H1 (cell line): ENCODE data around the gene CREB3. TPM values are rescaled to one million over a fixed set of nuclear protein-coding genes. Genes with fewer than 3 reads are reported as not detected.

Experiments used
- CTCF ChIA-PET: fragments of 300-600 bp; sonication (Branson Sonifier 250); formaldehyde crosslinking; loops from one replicate; lab custom pipeline; 2021; ENCODE audit not compliant: partially characterized antibody; lab: Charles Lee
- POLR2A ChIA-PET: fragments of 300-600 bp; sonication (Branson Sonifier 250); formaldehyde crosslinking; loops from one replicate; lab custom pipeline; 2021; ENCODE audit warnings: inconsistent platforms; ENCODE audit not compliant: partially characterized antibody; lab: Charles Lee
- DNase-seq, 2 experiments: peaks; one replicate each; pipeline versions ENCODE4 v3.0.0 to v3.0.0-alpha.2; 2010 to 2022; ENCODE audit warnings: low spot score in 2 of 2, low read depth in 1 of 2, mixed read lengths in 1 of 2
- FAIRE-seq: peaks from 2 replicates; lab custom pipeline; 2011; peaks lifted over from hg19 to GRCh38; lab: Jason Lieb, UNC
- H2AFZ ChIP-seq: 2 replicates; pipeline ENCODE4 v1.8.1; 2012; ENCODE audit warnings: low read length, inconsistent platforms
- H2AK5ac ChIP-seq: 2 replicates; pipeline ENCODE4 v1.6.1; 2013; ENCODE audit warnings: low read depth, low read length
- H2BK120ac ChIP-seq: replicated peaks from 2 replicates; pipeline ENCODE3; 2013; ENCODE audit warnings: low read depth, low read length, inconsistent platforms
- H2BK12ac ChIP-seq: 2 replicates; pipeline ENCODE4 v1.6.1; 2013; ENCODE audit warnings: low read depth, low read length
- H2BK15ac ChIP-seq: 2 replicates; pipeline ENCODE4 v1.6.1; 2013; ENCODE audit warnings: low read length
- H2BK20ac ChIP-seq: 2 replicates; pipeline ENCODE4 v1.6.1; 2013; ENCODE audit warnings: low read length
- H2BK5ac ChIP-seq: 2 replicates; pipeline ENCODE4 v1.6.1; 2013; ENCODE audit warnings: low read depth, low read length
- H3K14ac ChIP-seq: 2 replicates; pipeline ENCODE4 v1.6.1; 2013; ENCODE audit warnings: inconsistent platforms; ENCODE audit not compliant: insufficient read length
- H3K18ac ChIP-seq: 2 replicates; pipeline ENCODE4 v1.6.1; 2013; ENCODE audit warnings: low read length; ENCODE audit errors: extremely low read depth
- H3K23ac ChIP-seq: 2 replicates; pipeline ENCODE4 v1.6.1; 2013; ENCODE audit warnings: inconsistent platforms; ENCODE audit not compliant: insufficient read length
- H3K23me2 ChIP-seq: 2 replicates; pipeline ENCODE4 v1.6.1; 2013; ENCODE audit warnings: low read depth, low read length
- H3K27ac ChIP-seq: 2 replicates; pipeline ENCODE4 v1.6.1; 2011; ENCODE audit warnings: low read depth, low read length, inconsistent platforms
- H3K27me3 ChIP-seq, 4 experiments: replicated peaks in 1 of 4; 1 replicate in 1 of 4; 2 replicates in 3 of 4; pipeline versions ENCODE4 v1.6.1 to v1.8.1; 2011 to 2013; ENCODE audit warnings: low read length in 3 of 4, mild to moderate bottlenecking in 3 of 4, inconsistent platforms in 2 of 4, mixed read lengths in 2 of 4, moderate library complexity in 1 of 4; ENCODE audit not compliant: control insufficient read depth in 3 of 4, insufficient read depth in 3 of 4; ENCODE audit errors: extremely low read depth in 1 of 4
- H3K36me3 ChIP-seq, 4 experiments: 2 replicates each; pipeline versions ENCODE4 v1.6.1 to v1.8.1; 2011 to 2013; ENCODE audit warnings: mild to moderate bottlenecking in 4 of 4, low read length in 3 of 4, moderate library complexity in 2 of 4, control low read depth in 1 of 4, inconsistent platforms in 1 of 4; ENCODE audit not compliant: insufficient read depth in 4 of 4, control insufficient read depth in 2 of 4
- H3K4ac ChIP-seq: replicated peaks from 2 replicates; pipeline ENCODE3; 2013; ENCODE audit warnings: low read length, low read depth, mixed read lengths, inconsistent platforms; ENCODE audit not compliant: insufficient read length
- H3K4me1 ChIP-seq, 4 experiments: replicated peaks in 1 of 4; 1 replicate in 1 of 4; 2 replicates in 3 of 4; pipeline versions ENCODE4 v1.6.1 to v1.8.1; 2011 to 2013; ENCODE audit warnings: low read length in 3 of 4, inconsistent platforms in 2 of 4, mixed read lengths in 1 of 4; ENCODE audit not compliant: insufficient read depth in 4 of 4, control insufficient read depth in 3 of 4
- H3K4me2 ChIP-seq, 2 experiments: 2 replicates each; pipeline versions ENCODE4 v1.6.1 to v1.8.1; 2011 to 2013; ENCODE audit warnings: low read depth in 2 of 2, low read length in 2 of 2, control low read depth in 1 of 2, inconsistent platforms in 1 of 2, mild to moderate bottlenecking in 1 of 2; ENCODE audit not compliant: insufficient read depth in 1 of 2
- H3K4me3 ChIP-seq, 4 experiments: fragments of 200-600, 300-600 bp in 1 of 4; sonication (generic), shearing (Covaris generic), sonication (Bioruptor Twin) in 1 of 4; 2 replicates each; pipeline versions ENCODE4 v1.5.1 to v1.8.1; 2011 to 2016; ENCODE audit warnings: low read length in 4 of 4, low read depth in 3 of 4, control low read depth in 2 of 4, inconsistent platforms in 2 of 4, mild to moderate bottlenecking in 2 of 4, mixed read lengths in 1 of 4, moderate library complexity in 1 of 4; ENCODE audit not compliant: insufficient read depth in 2 of 4; ENCODE audit errors: extremely low read depth in 1 of 4
- H3K56ac ChIP-seq: replicated peaks from 2 replicates; pipeline ENCODE3; 2013; ENCODE audit warnings: low read depth, mild to moderate bottlenecking, mixed read lengths, low read length, inconsistent platforms; ENCODE audit not compliant: insufficient read length
- H3K79me1 ChIP-seq: 2 replicates; pipeline ENCODE4 v1.6.1; 2013; ENCODE audit warnings: low read depth, low read length, control low read depth
- H3K79me2 ChIP-seq, 2 experiments: 2 replicates each; pipeline versions ENCODE4 v1.6.1 to v1.8.1; 2012 to 2013; ENCODE audit warnings: low read length in 2 of 2, mild to moderate bottlenecking in 2 of 2, inconsistent platforms in 1 of 2; ENCODE audit not compliant: insufficient read depth in 2 of 2, control insufficient read depth in 1 of 2
- H3K9ac ChIP-seq, 4 experiments: replicated peaks in 1 of 4; 1 replicate in 1 of 4; 2 replicates in 3 of 4; pipeline versions ENCODE4 v1.6.1 to v1.8.1; 2011 to 2013; ENCODE audit warnings: low read depth in 3 of 4, low read length in 3 of 4, control low read depth in 2 of 4, mild to moderate bottlenecking in 2 of 4, moderate library complexity in 2 of 4, inconsistent platforms in 1 of 4; ENCODE audit errors: extremely low read depth in 1 of 4
- H3K9me3 ChIP-seq, 2 experiments: 2 replicates each; pipeline versions ENCODE4 v1.6.1 to v1.8.1; 2012 to 2013; ENCODE audit warnings: mild to moderate bottlenecking in 2 of 2, moderate library complexity in 2 of 2, control low read depth in 1 of 2, inconsistent platforms in 1 of 2, low read depth in 1 of 2, low read length in 1 of 2, mixed read lengths in 1 of 2; ENCODE audit not compliant: insufficient read depth in 2 of 2
- H4K20me1 ChIP-seq, 2 experiments: replicated peaks in 1 of 2; 2 replicates each; pipeline versions ENCODE3 to v1.8.1; 2011 to 2013; ENCODE audit warnings: inconsistent platforms in 2 of 2, low read length in 2 of 2, mild to moderate bottlenecking in 1 of 2; ENCODE audit not compliant: insufficient read depth in 2 of 2, control insufficient read depth in 1 of 2
- H4K5ac ChIP-seq: 2 replicates; pipeline ENCODE4 v1.6.1; 2013; ENCODE audit warnings: low read length, low read depth, mixed read lengths, inconsistent platforms; ENCODE audit not compliant: insufficient read length
- H4K8ac ChIP-seq: 2 replicates; pipeline ENCODE4 v1.8.0; 2013; ENCODE audit warnings: mild to moderate bottlenecking, moderate library complexity, low read length, inconsistent platforms; ENCODE audit not compliant: insufficient read depth; ENCODE audit errors: extremely low read depth
- H4K91ac ChIP-seq: replicated peaks from 2 replicates; pipeline ENCODE3; 2013; ENCODE audit warnings: low read length, mixed read lengths, inconsistent platforms; ENCODE audit not compliant: insufficient read length
- CBX5 ChIP-seq: fragments of 300-800, 300-1000 bp; sonication (generic); IDR thresholded peaks from 2 replicates; pipeline ENCODE4 v1.7.1; 2016; ENCODE audit warnings: antibody characterized with exemption, low read length, low read depth
- HDAC6 ChIP-seq: IDR thresholded peaks from one replicate; pipeline ENCODE4 v1.7.1; 2012; ENCODE audit warnings: low read depth, mild to moderate bottlenecking, inconsistent platforms, low read length, moderate library complexity
- MAX ChIP-seq: IDR thresholded peaks from 2 replicates; pipeline ENCODE4 v1.6.1; 2012; ENCODE audit warnings: inconsistent platforms
- POLR2AphosphoS5 ChIP-seq: IDR thresholded peaks from 2 replicates; pipeline ENCODE4 v1.6.1; 2011; ENCODE audit warnings: low read depth, low read length
- RAD21 ChIP-seq, 2 experiments: IDR thresholded peaks in 1 of 2; conservative IDR thresholded peaks in 1 of 2; 2 replicates each; pipeline ENCODE4 v1.6.1; 2011; ENCODE audit warnings: low read depth in 2 of 2, low read length in 2 of 2, improper control_type of control experiment in 1 of 2, inconsistent platforms in 1 of 2, mild to moderate bottlenecking in 1 of 2, moderate library complexity in 1 of 2
- RFX5 ChIP-seq: IDR thresholded peaks from 2 replicates; pipeline ENCODE4 v1.6.1; 2011; ENCODE audit warnings: low read depth, low read length, improper control_type of control experiment, borderline replicate concordance
- SIN3A ChIP-seq, 2 experiments: IDR thresholded peaks in 1 of 2; conservative IDR thresholded peaks in 1 of 2; 2 replicates each; pipeline ENCODE4 v1.6.1; 2011 to 2012; ENCODE audit warnings: low read length in 2 of 2, improper control_type of control experiment in 1 of 2, low read depth in 1 of 2, mild to moderate bottlenecking in 1 of 2
- SRF ChIP-seq: IDR thresholded peaks from 2 replicates; pipeline ENCODE4 v1.6.1; 2011; ENCODE audit warnings: mild to moderate bottlenecking, low read depth, low read length, moderate library complexity
- WGBS, 2 experiments: shearing (Covaris generic) in 1 of 2; methylation state at CpG; one replicate each; pipeline versions ENCODE4 v1.1.6 to v1.1.7; 2013 to 2015; ENCODE audit warnings: low lambda C conversion rate in 2 of 2, mixed read lengths in 2 of 2, inconsistent platforms in 1 of 2, low coverage in 1 of 2, missing lambda C conversion rate in 1 of 2; ENCODE audit not compliant: insufficient replicate concordance in 2 of 2, insufficient coverage in 1 of 2, insufficient read length in 1 of 2; ENCODE audit errors: extremely low coverage in 1 of 2, missing lambda C conversion rate in 1 of 2; 5-methylcytosine and 5-hydroxymethylcytosine counted together
- polyA plus RNA-seq, 7 experiments: library from polyadenylated mRNA; depleted of rRNA in 3 of 7; stranded (reverse) in 5 of 7; unstranded in 2 of 7; fragments of >200 nt in 5 of 7; fragments of 200-250 nt in 2 of 7; gene quantifications; 1 replicate in 5 of 7; 2 replicates in 1 of 7; 4 replicates in 1 of 7; pipeline versions ENCODE4 v1.2.1 to v1.2.3, GENCODE V29; 2011 to 2013; ENCODE audit warnings: missing spikeins in 2 of 7, mixed read lengths in 2 of 7
- total RNA-seq: library from RNA; stranded (reverse); fragmentation: NEBNext Ultra II Directional; extraction: Animal tissue kit (Norgen Biotek cat#: 25700); gene quantifications from 2 replicates; pipeline ENCODE4 v1.2.1, GENCODE V29; 2021

Gene CREB3
- total and polyA plus RNA-seq, 2 of the 8 experiments (the other 6 are each of a cell fraction or from before 2014, with no cell fraction given) = 24.4 to 25.7 TPM

DNA sequence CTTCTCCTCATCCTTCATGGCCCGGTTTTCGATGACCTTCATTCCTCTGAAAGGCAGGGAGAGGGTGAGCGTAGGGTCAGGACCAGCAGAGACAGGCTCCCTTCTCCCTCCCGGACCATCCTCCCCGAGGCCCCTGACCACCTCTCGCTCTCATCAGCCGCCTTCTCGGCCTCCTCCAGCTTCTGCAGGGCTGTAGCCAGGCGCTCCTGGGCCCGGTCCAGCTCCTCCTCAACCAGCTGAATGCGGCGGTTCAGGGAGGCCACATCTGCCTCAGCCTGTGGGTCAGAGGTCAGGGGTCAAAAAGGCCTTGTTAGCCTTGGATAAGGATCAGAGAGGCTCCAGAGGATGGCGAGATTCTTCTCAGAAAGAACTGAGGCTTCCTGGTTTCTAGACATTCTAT lies 47.0 kb upstream of the CREB3 start:
- H4K20me1 ChIP-seq = peaks cover 10 to 12% of the 10 kb centered on the region in 2 experiments

More for the DNA sequence above, 47.0 kb upstream of the CREB3 start:
- Histone ChIP-seq H4K5ac (no peak overlapping the region), H2BK120ac (no peak overlapping the region), H2AFZ (no peak overlapping the region), H3K36me3 (peaks cover 14 to 46% (median 33%) of the 10 kb centered on the region in 4 experiments), H2BK12ac (no peak overlapping the region), H2AK5ac (no peak overlapping the region), H3K23me2 (peaks cover 8% of the 10 kb centered on the region; the same call in 1 of the 2 replicates), H2BK15ac (no peak overlapping the region), H3K27ac (no peak overlapping the region), H3K9me3 (no peaks in the 10 kb centered on the region), H2BK5ac (no peak overlapping the region), H3K23ac (no peak overlapping the region), H3K18ac (no peak overlapping the region), H3K4me1 (peaks cover 6 to 20% (median 9%) of the 10 kb centered on the region in 4 experiments; a peak in 6 of 7 replicates), H3K4me2 (no peak overlapping the region), H3K79me1 (peaks cover 2% of the 10 kb centered on the region; the same call in 1 of the 2 replicates), H3K79me2 (peaks cover 0 to 21% of the 10 kb centered on the region in 2 experiments; a peak in 2 of 4 replicates), H3K56ac (no peak overlapping the region), H3K4ac (no peak overlapping the region), H3K14ac (no peak overlapping the region), H3K27me3 (no peaks in the 10 kb centered on the region), H3K9ac (no peak overlapping the region), H3K4me3 (no peak overlapping the region), H4K91ac (no peak overlapping the region), H2BK20ac (no peak overlapping the region), H4K8ac (no peak overlapping the region)
- TF ChIP-seq MAX (no peak), RFX5 (no peak), RAD21 (IDR thresholded peaks at IDR 0.05 in 1 of 2, conservative IDR thresholded peaks at IDR 0.05 in 1 of 2; ENCODE audit: low read depth in 2 of 2, low read length in 2 of 2) (no peak), HDAC6 (no peak), SIN3A (conservative IDR thresholded peaks at IDR 0.05 in 1 of 2, IDR thresholded peaks at IDR 0.05 in 1 of 2; ENCODE audit: low read depth in 1 of 2, low read length in 2 of 2) (no peak), SRF (no peak), CBX5 (no peak), POLR2AphosphoS5 (peak; percentile 4; the same call in 1 of the 2 replicates)
- WGBS, 2 experiments = 93% methylated on average over 13 of the region's 13 CpGs; no CpG with 5 or more reads in 1 of the 2 experiments
- no peak for DNase-seq
- ChIA-PET CTCF (interaction anchor here (1.4 to 3.5 kb wide), 4 partner anchors 10 to 40 kb away, joined by 4 to 25 read pairs (median 8); no protein-coding TSS in a partner anchor), POLR2A (interaction anchor here (0.8 to 8.4 kb wide), 8 partner anchors 9 to 43 kb away, joined by 4 to 55 read pairs (median 6); partner anchors contain the start of genes ARHGEF39, CCDC107 and RMRP)
- no peak for FAIRE-seq
